Right kidney (tissue), 1 donor: Measurements from ENCODE around the gene DBNL.

Source experiments
- DNase-seq: peaks from one replicate; pipeline ENCODE4 v3.0.0-alpha.2; 2016

Gene DBNL

DNA sequence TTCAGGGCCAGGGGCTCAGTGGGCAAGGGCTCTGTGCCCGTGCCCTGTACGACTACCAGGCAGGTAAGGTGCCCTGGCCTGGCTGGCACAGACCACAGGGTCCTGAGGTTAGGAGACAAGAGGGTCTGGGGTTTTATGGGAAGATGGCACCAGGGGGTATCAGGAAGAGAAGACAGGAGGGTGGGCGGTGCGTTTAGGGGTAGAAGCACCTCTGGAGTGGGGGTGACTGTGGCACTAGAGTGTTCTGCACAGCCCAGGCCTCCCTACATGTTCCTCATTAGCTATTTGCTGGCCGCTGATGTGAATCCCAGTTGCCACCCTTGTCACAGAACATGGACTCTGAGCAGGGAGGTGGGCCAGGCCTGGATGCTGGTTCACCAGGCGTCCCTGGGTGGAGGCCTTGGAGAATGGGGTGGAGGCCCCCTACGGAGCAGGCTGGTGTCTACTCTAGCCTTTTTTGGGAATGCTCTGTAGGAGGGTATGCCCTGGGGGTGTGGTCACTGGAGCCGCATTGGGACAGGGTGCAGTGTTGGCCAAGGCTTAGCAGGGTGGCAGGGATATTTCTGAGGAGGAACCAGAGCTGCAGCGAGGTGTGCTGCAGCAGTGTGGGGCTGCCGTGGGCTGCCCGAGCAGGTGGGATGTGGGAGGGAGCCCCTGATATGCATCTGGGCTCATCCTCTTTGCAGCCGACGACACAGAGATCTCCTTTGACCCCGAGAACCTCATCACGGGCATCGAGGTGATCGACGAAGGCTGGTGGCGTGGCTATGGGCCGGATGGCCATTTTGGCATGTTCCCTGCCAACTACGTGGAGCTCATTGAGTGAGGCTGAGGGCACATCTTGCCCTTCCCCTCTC is 15.8 kb downstream of the DBNL start:
- no peak for DNase-seq

DNA sequence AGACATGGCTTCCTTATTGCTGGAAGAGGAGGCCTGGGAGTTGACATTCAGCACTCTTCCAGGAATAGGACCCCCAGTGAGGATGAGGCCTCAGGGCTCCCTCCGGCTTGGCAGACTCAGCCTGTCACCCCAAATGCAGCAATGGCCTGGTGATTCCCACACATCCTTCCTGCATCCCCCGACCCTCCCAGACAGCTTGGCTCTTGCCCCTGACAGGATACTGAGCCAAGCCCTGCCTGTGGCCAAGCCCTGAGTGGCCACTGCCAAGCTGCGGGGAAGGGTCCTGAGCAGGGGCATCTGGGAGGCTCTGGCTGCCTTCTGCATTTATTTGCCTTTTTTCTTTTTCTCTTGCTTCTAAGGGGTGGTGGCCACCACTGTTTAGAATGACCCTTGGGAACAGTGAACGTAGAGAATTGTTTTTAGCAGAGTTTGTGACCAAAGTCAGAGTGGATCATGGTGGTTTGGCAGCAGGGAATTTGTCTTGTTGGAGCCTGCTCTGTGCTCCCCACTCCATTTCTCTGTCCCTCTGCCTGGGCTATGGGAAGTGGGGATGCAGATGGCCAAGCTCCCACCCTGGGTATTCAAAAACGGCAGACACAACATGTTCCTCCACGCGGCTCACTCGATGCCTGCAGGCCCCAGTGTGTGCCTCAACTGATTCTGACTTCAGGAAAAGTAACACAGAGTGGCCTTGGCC is 16.6 kb downstream of the DBNL start:
- DNase-seq = no peak

DNA sequence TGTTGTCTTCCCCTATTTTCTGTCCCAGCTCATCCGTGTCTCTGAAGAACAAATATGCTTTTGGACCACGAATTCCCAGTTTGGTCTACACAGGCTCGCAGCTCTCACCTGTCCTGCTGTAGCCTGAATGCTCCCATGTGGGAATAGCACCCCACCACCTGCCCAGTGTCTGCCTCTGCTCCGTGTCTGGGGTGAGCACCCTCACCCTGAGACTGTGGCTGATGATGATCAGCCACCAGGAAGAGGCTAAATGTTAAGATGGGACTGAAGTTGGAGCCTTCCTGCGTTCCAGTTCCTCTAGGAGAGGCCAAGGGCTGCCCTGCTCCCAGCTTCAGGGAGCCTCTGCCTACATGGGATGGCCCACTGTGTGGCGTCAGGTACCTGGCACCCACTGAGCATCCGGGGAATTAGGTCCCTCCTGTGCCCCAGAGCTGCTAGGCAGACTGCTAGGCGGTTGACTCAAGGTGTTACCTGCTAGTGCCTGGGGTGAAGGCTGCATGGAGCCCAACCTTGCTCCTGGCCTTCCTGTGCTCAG is 17.2 kb downstream of the DBNL start:
- DNase-seq = no peak

DNA sequence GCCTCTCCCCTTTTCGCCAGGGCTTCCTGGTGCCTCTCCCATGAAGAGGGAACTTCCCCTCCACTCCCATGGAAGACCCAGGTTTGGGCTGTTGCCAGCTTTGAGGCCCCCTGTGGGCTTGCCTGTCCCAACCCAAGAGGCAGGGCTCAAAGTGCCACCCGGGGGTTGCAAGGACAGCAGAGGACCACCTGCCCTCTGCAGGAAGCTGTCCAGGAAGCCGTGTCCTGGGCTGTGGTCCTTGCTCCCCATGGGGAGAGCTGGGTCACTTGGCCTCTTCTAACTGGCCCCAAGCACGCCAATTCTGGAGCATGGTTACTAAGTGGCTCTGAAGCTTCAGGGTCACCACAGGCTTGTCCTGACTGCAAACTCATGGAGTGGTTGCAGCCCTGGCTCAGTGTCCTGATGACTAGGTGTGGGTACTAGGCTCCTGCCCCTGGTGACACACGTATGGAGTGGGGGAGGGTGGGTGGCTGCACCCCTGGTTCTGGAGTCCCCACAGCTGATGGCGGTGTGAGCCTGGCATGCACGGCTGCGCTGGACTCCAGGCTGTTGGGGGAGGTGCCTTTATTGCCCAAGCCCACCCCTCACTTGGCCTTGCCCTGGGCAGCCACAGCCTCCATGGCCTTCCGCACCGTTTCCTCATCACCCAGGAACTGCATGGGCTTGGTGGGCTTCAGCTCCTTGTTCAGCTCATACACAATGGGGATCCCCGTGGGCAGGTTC is 17.8 kb downstream of the DBNL start:
- DNase-seq = no peak

DNA sequence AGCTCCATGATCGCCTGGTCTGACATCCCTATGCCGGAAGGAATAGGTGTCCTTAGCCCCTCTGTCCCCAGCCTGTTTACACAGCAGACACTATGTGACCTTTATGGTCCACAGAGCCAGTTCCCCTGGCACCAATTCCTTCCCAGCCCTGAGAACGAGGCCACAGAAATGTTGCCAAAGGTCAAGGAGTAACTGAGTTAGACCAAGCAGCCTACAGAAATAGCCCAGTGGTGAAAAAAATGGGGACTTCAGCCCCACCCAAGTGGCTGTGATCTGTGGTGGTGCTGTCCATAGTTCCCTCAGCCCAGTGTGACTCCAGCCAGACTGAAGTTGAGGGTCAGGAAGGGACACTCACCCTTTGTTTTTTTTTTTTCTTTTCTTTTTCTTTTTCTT is 18.4 kb downstream of the DBNL start:
- no peak for DNase-seq

DNA sequence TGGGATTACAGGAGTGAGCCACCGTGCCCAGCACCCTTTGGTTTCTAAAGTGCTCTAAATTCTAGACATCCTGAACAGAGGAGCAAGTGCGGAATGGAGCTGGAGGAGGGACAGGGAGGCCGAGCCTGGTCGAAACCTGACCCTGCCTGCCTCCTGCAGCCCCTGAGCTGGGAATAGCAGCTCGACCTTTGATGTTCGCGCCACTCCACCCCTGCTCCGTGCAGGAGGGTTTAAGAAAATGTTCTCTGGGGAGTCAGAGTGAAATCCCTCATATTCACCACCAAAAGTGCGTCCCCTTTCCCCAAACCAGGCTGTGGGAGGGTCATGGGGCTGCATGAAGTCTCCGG is 19.0 kb downstream of the DBNL start:
- DNase-seq = no peak

DNA sequence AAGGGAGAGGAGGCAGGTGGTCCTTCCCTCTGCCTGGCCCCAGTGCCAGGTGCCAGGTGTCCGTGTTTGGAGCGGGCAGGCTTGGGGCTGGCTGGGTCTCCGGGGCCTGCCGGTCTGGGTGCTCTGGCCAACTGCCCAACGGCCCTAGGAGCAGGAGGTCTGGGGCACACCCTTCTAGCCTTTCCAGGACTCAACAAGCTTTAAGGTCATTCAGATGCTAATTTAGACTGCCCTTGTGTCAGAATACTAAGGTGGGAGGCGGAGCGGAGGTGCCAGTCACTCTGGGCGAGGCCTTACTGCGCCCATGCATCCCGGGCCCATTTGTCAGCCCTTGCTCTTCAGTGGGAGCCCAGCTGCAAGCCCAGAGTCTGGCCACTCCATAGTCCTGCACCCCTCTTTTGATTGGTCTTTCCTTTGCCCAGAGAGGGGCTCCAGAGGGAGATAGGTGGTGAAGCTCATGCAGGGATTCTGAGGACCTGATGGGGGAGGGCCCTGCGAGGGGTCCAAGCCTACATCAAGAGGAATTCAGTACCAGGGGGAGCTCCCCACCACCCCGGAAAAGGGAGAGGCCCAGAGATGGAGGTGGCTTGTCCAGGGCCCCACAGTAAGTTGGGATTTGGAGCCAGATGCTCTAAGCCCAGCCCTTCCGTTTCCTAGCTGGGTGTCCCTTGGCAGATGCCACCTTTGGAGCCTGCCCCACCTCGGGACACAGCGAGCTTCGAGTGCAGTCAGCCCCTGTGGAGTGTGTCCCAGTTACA is 19.6 kb downstream of the DBNL start:
- DNase-seq = no peak

DNA sequence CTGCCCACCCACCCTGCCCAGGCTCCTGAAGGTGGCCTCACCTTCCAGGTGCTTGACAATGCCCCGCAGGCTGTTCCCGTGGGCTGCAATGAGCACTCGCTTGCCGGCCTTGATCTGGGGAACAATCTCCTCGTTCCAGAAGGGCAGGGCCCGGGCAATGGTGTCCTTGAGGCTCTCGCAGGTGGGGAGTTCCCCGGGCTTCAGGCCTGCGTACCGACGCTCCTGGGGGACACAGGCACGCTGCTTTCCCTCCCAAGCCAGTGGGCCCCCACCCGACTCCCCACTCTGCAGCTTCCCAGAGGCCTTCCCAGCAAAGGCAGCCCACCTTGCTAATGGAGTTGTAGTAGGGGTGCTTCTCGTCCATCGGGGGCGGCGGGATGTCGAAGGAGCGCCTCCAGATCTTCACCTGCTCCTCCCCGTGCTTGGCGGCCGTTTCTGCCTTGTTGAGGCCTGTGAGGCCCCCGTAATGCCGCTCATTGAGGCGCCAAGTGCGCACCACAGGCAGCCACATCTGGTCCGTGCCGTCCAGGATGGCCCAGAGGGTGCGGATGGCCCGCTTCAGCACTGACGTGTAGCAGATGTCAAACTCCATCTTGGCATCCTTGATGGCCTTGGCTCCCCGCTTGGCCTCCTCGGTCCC is 20.4 kb downstream of the DBNL start:
- no peak for DNase-seq

DNA sequence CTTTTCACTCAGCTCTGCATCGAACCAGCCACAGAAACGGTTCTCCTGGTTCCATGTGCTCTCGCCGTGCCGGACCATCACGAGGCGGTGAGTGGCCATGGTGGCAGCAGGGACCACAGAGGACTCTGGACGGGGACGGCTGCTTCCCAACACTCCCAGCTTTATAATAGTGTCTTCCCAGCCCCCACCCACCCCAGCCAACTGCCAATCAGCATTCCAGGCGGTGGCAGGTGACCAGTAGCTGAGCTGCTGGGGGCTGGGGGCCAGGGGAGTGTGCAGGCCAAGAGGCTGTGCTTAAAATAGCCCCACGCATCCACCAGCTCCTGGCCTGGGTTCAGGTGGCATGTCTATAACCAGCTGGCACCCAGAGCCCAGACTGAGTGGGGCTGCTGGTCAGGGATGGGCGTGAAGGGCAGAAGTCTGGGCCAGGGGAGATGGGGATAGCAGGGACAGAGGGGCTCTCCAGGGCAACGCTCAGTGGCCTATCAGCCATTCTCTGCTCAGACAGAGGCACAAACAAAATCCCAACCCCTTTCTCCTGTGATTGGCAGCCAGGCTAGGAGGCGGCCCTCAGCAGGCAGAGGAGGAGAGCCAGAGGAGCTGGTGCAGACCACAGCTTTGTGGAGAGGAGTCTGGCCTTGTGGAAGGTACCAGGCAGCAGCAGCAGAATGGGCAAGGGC is 21.1 kb downstream of the DBNL start, which contains the start of gene PGAM2:
Gene PGAM2, minus strand, starts transcription at position 137 of the 680 bp plus-strand sequence. Its CDS starts 38 bp downstream, at position 99.
- DNase-seq = no peak

DNA sequence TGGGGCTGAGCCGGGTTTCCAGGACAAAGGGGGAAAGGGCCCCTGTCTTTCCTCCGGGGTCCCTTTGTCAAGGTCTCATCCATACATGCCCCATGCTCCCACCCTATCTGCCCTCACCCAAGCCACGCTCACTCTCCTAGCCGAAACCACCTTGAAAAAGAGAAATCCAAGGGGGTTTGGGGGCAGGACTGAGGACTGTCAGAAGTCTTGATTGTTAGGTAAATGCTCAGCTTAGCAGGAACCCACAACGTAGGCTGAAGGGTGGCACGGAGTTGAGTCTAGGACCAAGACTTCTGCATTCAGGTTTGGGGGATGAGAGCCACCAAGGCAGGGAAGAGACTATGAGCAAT is 21.6 kb downstream of the DBNL start:
- DNase-seq = no peak

DNA sequence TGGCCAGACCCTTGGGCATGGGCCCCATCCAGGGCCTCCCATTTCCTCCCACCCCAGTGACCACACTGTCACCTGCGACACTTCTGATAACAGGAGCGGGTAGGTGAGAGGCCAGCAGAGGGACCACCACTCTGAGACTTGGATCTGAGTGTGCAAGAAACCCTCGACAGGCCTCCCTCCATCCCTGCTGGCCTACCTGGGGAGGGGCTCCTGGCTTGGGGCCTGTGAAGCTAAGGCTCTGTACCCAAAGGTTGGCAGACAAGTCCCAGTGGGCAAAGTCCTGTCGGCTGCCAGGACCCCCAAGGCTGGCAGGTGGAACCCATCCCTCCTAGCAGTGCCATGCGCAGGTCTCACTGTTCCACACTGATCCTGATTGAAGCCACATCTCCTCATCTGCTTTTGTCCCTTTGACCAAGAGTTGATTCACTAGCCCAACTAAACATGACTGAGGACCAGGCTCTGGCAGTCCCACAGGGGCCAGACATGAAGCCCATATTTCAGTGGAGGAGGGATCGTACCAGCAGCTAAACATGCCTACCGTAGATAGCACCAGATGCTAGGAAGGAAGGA is 22.1 kb downstream of the DBNL start:
- no peak for DNase-seq

DNA sequence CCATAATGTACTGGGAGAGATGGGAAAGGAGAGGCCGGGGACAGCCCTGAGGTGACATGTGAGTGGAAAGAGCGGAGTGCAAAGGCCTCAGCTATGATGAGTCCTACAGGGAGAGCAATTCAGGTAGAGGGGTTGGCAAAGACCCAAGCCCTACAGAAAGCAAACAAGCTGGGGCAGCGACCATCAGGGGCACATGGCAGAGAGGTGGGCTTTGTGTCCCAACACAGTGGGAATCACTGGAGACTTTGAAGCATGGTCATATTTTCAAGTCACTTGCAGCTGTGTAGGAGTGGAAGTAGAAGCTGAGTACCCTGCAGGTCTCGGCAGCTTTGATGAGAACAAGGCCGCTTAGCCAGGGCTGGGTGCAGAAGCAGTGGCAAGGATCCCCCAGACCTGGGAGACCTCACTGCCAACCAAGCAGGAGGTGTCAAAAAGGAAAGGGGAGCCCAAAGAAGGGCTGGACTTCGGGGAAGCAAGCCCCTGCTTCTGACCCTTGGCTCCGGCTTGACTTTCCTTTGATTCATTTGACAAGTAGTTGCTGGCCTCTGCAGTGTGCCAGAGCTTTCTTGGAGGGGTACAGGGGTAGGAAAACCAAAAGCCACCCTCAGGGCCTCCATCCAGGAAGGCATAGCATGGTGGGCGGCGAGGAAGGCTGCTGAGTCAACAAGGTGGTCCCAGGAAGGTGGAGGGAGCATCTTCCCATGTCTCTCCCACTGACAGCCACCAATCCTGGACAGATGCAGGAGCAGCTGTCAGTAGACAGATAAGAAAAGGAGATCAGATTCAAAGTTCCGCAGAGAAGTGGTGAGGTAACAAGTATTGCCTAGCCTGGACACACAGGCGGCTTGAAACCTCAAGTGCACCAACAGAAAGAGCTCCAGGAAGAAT is 22.8 kb downstream of the DBNL start:
- no peak for DNase-seq

DNA sequence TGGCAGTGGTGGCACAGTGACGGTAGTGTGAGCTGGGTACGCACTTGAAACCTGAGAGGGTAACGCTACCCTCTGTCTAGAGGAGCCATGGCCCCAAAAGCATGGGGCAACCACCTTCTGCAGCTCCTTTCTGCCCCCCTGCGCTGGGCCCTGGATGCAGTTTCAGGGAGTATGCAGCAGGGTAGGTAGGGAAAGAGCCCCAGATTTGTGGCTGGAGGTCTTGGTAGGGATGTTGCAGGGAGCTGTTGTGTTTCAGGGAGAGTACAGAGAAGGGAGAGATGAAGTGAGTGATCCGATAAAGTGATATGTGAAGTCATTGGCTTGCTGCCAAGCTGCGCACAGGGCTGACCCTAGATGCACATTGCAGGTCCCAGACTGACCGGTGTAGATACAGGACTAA is 23.6 kb downstream of the DBNL start:
- DNase-seq = no peak

DNA sequence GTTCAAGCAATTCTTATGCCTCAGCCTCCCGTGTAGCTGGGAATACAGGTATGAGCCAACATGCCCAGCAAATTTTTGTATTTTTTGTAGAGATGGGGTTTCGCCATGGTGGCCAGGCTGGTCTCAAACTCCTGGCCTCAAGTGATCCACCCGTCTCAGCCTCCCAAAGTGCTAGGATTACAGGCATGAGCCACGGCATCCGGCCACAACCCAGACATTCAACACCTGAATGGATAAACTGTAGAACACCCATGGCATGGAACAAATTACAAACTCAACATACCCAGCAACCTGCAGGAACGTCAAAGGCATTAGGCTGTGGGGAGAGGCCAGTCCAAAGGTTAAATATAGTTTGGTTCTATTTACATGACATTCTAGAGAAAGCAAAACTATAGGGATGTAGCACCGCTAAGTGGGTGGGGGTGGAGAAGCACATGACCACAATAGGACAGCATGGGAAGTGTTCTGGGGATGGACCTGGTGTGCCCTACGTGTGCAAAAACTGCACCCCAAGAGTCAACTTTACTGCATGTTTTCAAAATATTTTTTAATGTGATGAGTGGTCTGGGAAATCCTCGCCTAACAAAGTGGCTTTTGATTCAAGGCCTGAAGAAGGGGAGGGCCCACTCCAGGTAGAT is 27.3 kb downstream of the DBNL start:
- no peak for DNase-seq

DNA sequence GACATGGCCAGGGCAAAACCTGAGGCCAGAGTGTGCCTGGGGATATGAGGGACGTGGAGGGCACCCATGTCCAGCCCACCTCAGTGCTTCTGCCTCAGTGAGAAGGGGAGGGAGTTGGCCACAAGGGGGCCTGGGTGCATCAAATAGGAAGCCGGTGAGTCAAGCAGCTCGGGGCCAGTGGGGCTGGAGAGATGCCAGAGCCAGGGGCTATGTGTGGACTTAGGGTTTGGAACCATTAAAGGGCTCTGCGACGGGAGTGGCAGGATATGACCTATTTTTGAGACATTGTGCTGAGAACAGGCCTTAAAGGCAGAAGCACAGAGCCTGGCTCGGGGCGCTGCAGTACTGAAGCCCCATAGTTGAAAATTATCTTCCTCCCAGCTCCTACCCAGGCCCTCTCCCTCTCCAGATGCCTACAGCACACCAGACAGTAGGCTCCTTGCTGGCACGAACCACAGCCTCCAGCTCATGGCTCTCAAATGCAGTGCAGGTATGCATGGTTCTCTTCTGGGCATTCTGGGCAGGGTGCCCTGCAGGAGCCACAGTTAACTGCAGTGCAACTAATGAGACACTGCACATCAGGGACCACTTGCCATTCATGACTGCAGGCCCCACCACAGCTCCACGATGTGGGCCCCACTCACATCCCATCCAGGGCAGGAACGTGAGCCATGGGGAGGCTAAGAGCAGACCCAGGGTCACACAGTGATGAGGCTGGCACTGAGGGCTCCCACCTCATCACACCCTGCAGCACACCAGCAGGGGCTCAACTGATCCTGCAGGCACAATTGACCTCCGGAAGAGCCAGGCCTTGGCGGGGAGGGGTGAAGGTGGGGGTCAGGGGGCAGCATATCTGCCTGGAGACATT is 28.1 kb downstream of the DBNL start:
- no peak for DNase-seq

DNA sequence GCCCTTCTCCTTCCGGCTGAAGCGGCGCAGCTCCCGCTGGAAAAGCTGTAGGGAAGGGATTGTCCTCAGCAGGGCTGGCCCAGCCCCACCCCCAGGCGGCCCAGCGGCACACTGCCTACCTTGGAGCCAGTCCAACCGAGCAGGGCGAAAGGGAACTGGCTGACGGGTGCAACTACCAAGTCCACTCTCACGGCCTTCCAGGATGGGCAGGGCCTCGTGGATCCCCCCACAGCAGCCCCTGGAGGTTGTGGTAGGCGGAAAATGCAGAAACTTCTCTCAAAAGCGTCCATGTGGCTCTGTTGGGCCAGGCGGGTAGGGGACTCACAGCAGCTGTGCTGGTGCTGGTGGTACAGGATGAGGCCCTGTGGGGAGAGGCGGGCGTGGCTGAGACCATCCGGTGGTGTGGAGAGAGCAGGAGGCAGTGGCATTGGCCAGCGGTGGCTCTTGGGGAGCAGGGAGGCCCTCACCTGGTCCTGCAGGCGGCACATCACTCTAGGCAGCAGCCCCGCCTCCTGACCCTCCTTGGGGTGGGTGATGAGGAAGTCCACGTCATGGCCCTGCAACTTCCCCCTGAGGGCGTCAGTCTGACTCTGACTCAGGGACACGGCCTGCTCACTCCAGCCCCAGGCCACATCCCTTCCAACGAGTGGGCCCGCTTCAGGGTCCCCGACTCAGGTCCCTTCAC is 29.3 kb downstream of the DBNL start:
- no peak for DNase-seq

DNA sequence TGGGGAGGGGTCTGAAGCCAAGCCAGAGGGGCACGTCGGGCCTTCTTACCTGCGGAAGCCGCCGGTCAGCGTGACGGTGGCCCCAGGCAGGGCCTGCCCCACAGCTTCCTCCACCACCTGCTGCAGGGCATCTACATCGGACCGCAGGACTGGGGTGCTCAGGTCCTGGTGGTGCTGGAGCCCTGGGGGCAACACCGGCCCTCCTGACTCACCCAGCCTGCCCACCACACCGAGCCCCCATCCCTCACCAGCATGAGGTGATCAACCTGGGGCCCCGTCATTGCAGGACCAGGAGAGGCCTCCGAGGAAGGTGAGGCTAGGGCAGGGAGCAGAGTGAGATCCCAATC is 29.8 kb downstream of the DBNL start:
- no peak for DNase-seq
